ENCODE data around the gene CARMIL3.
"Not testable (repeated sequence)": the region's sequence is repeated elsewhere in the genome, so short reads cannot be mapped to it uniquely, and the experiment has no call there.

GRCh38 chr14:24049002-24049401 is 2.8 kb upstream of the CARMIL3 start:
- TF ChIP-seq, protein P1, sequence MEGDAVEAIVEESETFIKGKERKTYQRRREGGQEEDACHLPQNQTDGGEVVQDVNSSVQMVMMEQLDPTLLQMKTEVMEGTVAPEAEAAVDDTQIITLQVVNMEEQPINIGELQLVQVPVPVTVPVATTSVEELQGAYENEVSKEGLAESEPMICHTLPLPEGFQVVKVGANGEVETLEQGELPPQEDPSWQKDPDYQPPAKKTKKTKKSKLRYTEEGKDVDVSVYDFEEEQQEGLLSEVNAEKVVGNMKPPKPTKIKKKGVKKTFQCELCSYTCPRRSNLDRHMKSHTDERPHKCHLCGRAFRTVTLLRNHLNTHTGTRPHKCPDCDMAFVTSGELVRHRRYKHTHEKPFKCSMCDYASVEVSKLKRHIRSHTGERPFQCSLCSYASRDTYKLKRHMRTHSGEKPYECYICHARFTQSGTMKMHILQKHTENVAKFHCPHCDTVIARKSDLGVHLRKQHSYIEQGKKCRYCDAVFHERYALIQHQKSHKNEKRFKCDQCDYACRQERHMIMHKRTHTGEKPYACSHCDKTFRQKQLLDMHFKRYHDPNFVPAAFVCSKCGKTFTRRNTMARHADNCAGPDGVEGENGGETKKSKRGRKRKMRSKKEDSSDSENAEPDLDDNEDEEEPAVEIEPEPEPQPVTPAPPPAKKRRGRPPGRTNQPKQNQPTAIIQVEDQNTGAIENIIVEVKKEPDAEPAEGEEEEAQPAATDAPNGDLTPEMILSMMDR (IDR thresholded peaks at IDR 0.05; ENCODE audit: low read length) = not testable (repeated sequence)
- TF ChIP-seq EZH2 (IDR thresholded peaks at IDR 0.05; ENCODE audit: borderline replicate concordance, low read length) = not testable (repeated sequence)
